ENCODE results near the gene SLC9B1. TPM values are rescaled to one million over a fixed set of nuclear protein-coding genes. Genes with fewer than 3 reads are reported as not detected.
"Not testable (repeated sequence)": the region's sequence is repeated elsewhere in the genome, so short reads cannot be mapped to it uniquely, and the experiment has no call there.

SLC9B1 gene
- total and polyA plus RNA-seq, 7 experiments from 2014 or later, result 1.4 to 7.2 (median 3.4) TPM

GRCh38 chr4:102935716-102936115 lies 83.8 kb downstream of the SLC9B1 start:
- Histone ChIP-seq H3K36me3 (ENCODE audit: control insufficient read depth in 2 of 3, insufficient read depth in 3 of 3, low read length in 3 of 3) (no peaks in the 10 kb centered on the region), H3K27ac (ENCODE audit: low read depth, low read length) (no peak overlapping the region), H3K4me3 (ENCODE audit: low read length) (no peak overlapping the region), H3K9me3 (ENCODE audit: control insufficient read depth in 2 of 3, low read length in 3 of 3) (no peaks in the 10 kb centered on the region), H3K4me1 (ENCODE audit: control insufficient read depth in 2 of 2, insufficient read depth in 2 of 2, low read length in 2 of 2) (no peaks in the 10 kb centered on the region), H3K27me3 (ENCODE audit: control insufficient read depth in 2 of 2, insufficient read depth in 2 of 2, low read length in 2 of 2) (no peaks in the 10 kb centered on the region)
- peaks cover 0 to 2% (median 0%) of the 10 kb centered on the region in 7 donors for H3K4me1 Mint-ChIP-seq
- H3K27ac Mint-ChIP-seq, result no peak overlapping the region
- no peak overlapping the region for H3K4me3 Mint-ChIP-seq
- CTCF ChIA-PET, result no interaction called here
- H3K36me3 Mint-ChIP-seq, result peaks cover 0 to 26% (median 18%) of the 10 kb centered on the region in 5 donors
- POLR2A ChIA-PET, result no interaction called here
- peaks cover 0 to 2% (median 0%) of the 10 kb centered on the region in 5 donors for H3K27me3 Mint-ChIP-seq
- ATAC-seq (no peak), DNase-seq (no peak)
- intact Hi-C loops (cut with micrococcal nuclease), result no loop called here
- H3K9me3 Mint-ChIP-seq, result peaks cover 0 to 9% (median 2%) of the 10 kb centered on the region in 11 donors

DNA sequence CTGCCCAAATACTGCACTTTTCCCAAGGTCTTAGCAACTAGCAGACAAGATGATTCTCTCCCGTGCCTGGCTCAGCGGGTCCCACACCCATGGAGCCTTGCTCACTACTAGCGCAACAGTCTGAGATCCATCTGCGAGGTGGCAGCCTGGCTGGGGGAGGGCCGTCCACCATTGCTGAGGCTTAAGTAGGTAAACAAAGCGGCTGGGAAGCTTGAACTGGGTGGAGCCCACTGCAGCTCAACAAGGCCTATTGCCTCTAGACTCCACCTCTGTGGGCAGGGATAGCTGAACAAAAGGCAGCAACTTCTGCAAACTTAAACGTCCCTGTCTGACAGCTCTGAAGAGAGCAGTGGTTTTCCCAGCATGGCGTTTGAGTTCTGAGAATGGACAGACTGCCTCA lies 99.8 kb downstream of the SLC9B1 start:
- H3K36me3 ChIP-seq (ENCODE audit: control insufficient read depth in 2 of 3, insufficient read depth in 3 of 3, low read length in 3 of 3); DNase-seq; CTCF ChIA-PET; H3K4me1 ChIP-seq (ENCODE audit: control insufficient read depth in 2 of 2, insufficient read depth in 2 of 2, low read length in 2 of 2); ATAC-seq; POLR2A ChIA-PET; intact Hi-C loops (cut with micrococcal nuclease); H3K27me3 Mint-ChIP-seq; H3K27ac ChIP-seq (ENCODE audit: low read depth, low read length); H3K27me3 ChIP-seq (ENCODE audit: control insufficient read depth in 2 of 2, insufficient read depth in 2 of 2, low read length in 2 of 2); H3K4me3 Mint-ChIP-seq; H3K27ac Mint-ChIP-seq; H3K4me3 ChIP-seq (ENCODE audit: low read length); H3K9me3 ChIP-seq (ENCODE audit: control insufficient read depth in 2 of 3, low read length in 3 of 3); H3K4me1 Mint-ChIP-seq: not testable (repeated sequence)
- Mint-ChIP-seq H3K9me3 (peaks cover 9 to 59% (median 24%) of the 10 kb centered on the region in 11 donors), H3K36me3 (peaks cover 4 to 73% (median 55%) of the 10 kb centered on the region in 5 donors)

GRCh38 chr4:102918859-102919258 lies 100.6 kb downstream of the SLC9B1 start:
- peaks cover 6 to 76% (median 63%) of the 10 kb centered on the region in 5 donors for H3K36me3 Mint-ChIP-seq
- POLR2A ChIA-PET, result no interaction called here

DNA sequence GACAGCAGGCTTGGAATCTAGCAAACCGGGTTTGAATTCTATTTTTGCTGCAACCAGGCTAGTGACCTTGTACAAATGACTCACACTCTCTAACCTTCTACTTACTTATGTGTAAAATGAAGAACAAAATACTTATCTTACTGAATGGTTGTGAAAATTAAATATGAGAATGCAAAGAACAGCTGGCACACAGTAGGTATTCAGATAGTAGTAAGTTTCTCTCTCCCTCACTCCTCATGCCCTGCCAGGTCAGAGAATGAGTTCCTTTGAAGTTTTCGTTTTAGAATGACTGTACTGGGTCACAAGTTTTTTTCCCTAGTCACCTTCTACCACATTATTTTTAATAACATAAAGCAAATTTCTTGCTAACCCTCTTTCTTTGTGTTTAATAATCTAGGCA lies 117.7 kb downstream of the SLC9B1 start:
- POLR2A ChIA-PET, result no interaction called here
- intact Hi-C loops (cut with micrococcal nuclease), result no loop called here
- ATAC-seq (no peak), DNase-seq (no peak)
- Mint-ChIP-seq H3K36me3 (peaks cover 0 to 9% (median 3%) of the 10 kb centered on the region in 5 donors), H3K27ac (no peak overlapping the region), H3K9me3 (peaks cover 0 to 3% (median 0%) of the 10 kb centered on the region in 11 donors), H3K4me1 (no peaks in the 10 kb centered on the region), H3K27me3 (no peaks in the 10 kb centered on the region), H3K4me3 (no peak overlapping the region)
- Histone ChIP-seq H3K36me3 (ENCODE audit: control insufficient read depth in 2 of 3, insufficient read depth in 3 of 3, low read length in 3 of 3) (no peaks in the 10 kb centered on the region), H3K27ac (ENCODE audit: low read depth, low read length) (no peak overlapping the region), H3K4me1 (ENCODE audit: control insufficient read depth in 2 of 2, insufficient read depth in 2 of 2, low read length in 2 of 2) (no peaks in the 10 kb centered on the region), H3K4me3 (ENCODE audit: low read length) (no peak overlapping the region), H3K9me3 (ENCODE audit: control insufficient read depth in 2 of 3, low read length in 3 of 3) (no peaks in the 10 kb centered on the region), H3K27me3 (ENCODE audit: control insufficient read depth in 2 of 2, insufficient read depth in 2 of 2, low read length in 2 of 2) (no peaks in the 10 kb centered on the region)
- CTCF ChIA-PET, result no interaction called here

More at GRCh38 chr4:102918859-102919258, 100.6 kb downstream of the SLC9B1 start:
- no peak for ATAC-seq
- intact Hi-C loops (cut with micrococcal nuclease), result no loop called here
- Mint-ChIP-seq H3K4me3 (no peak overlapping the region), H3K27ac (no peak overlapping the region), H3K9me3 (peaks cover 14 to 67% (median 29%) of the 10 kb centered on the region in 11 donors), H3K27me3 (no peaks in the 10 kb centered on the region), H3K4me1 (no peaks in the 10 kb centered on the region)
- Histone ChIP-seq H3K4me1 (ENCODE audit: control insufficient read depth in 2 of 2, insufficient read depth in 2 of 2, low read length in 2 of 2) (no peaks in the 10 kb centered on the region), H3K27me3 (ENCODE audit: control insufficient read depth in 2 of 2, insufficient read depth in 2 of 2, low read length in 2 of 2) (no peaks in the 10 kb centered on the region), H3K27ac (ENCODE audit: low read depth, low read length) (no peak overlapping the region), H3K36me3 (ENCODE audit: control insufficient read depth in 2 of 3, insufficient read depth in 3 of 3, low read length in 3 of 3) (no peaks in the 10 kb centered on the region), H3K4me3 (ENCODE audit: low read length) (no peak overlapping the region), H3K9me3 (ENCODE audit: control insufficient read depth in 2 of 3, low read length in 3 of 3) (peaks cover 0 to 8% (median 0%) of the 10 kb centered on the region in 3 experiments)
- CTCF ChIA-PET, result no interaction called here
- no peak for DNase-seq

DNA sequence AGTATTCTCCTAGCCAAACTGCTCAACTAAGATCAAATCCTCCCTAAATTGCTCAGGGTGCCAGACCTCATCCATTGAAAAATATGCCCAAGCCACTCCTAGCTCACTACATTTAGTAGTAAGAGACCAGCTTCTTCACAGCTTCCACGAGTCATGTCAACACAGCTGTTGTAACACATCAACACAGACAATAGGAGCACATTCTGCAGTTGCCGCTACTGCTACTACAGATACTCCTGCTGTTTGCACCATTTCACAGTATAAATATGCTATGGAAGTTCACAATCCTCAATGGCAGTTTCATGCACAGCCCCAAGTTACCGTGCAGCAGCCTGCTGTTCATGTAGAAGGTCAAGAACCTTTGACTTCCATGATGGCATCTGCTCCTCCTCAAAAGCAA lies 121.9 kb downstream of the SLC9B1 start:
- DNase-seq, result not testable (repeated sequence)

GRCh38 chr4:102896547-102896946 lies 123.0 kb downstream of the SLC9B1 start:
- ATAC-seq; intact Hi-C loops (cut with micrococcal nuclease): not testable (repeated sequence)

More for the DNA sequence above, 121.9 kb downstream of the SLC9B1 start:
- POLR2A ChIA-PET; H3K4me3 ChIP-seq (ENCODE audit: low read length); H3K9me3 ChIP-seq (ENCODE audit: control insufficient read depth in 2 of 3, low read length in 3 of 3); intact Hi-C loops (cut with micrococcal nuclease); H3K4me3 Mint-ChIP-seq; H3K4me1 Mint-ChIP-seq; H3K36me3 ChIP-seq (ENCODE audit: control insufficient read depth in 2 of 3, insufficient read depth in 3 of 3, low read length in 3 of 3); H3K4me1 ChIP-seq (ENCODE audit: control insufficient read depth in 2 of 2, insufficient read depth in 2 of 2, low read length in 2 of 2); H3K27ac Mint-ChIP-seq; H3K36me3 Mint-ChIP-seq; H3K9me3 Mint-ChIP-seq; H3K27me3 ChIP-seq (ENCODE audit: control insufficient read depth in 2 of 2, insufficient read depth in 2 of 2, low read length in 2 of 2); H3K27ac ChIP-seq (ENCODE audit: low read depth, low read length); CTCF ChIA-PET; ATAC-seq; H3K27me3 Mint-ChIP-seq: not testable (repeated sequence)

GRCh38 chr4:102889866-102890265 lies 129.6 kb downstream of the SLC9B1 start:
- H3K9me3 ChIP-seq (ENCODE audit: control insufficient read depth in 2 of 3, low read length in 3 of 3); H3K27me3 Mint-ChIP-seq; H3K27me3 ChIP-seq (ENCODE audit: control insufficient read depth in 2 of 2, insufficient read depth in 2 of 2, low read length in 2 of 2); H3K36me3 Mint-ChIP-seq; H3K4me1 Mint-ChIP-seq; H3K4me3 Mint-ChIP-seq; H3K36me3 ChIP-seq (ENCODE audit: control insufficient read depth in 2 of 3, insufficient read depth in 3 of 3, low read length in 3 of 3); POLR2A ChIA-PET; H3K27ac ChIP-seq (ENCODE audit: low read depth, low read length); H3K9me3 Mint-ChIP-seq; H3K4me3 ChIP-seq (ENCODE audit: low read length); ATAC-seq; H3K4me1 ChIP-seq (ENCODE audit: control insufficient read depth in 2 of 2, insufficient read depth in 2 of 2, low read length in 2 of 2); H3K27ac Mint-ChIP-seq; DNase-seq; intact Hi-C loops (cut with micrococcal nuclease); CTCF ChIA-PET: not testable (repeated sequence)

More at GRCh38 chr4:102896547-102896946, 123.0 kb downstream of the SLC9B1 start:
- POLR2A ChIA-PET; H3K36me3 ChIP-seq (ENCODE audit: control insufficient read depth in 2 of 3, insufficient read depth in 3 of 3, low read length in 3 of 3); H3K27ac Mint-ChIP-seq; H3K4me1 Mint-ChIP-seq; H3K4me3 ChIP-seq (ENCODE audit: low read length); H3K4me3 Mint-ChIP-seq; H3K27ac ChIP-seq (ENCODE audit: low read depth, low read length); H3K9me3 Mint-ChIP-seq; H3K27me3 ChIP-seq (ENCODE audit: control insufficient read depth in 2 of 2, insufficient read depth in 2 of 2, low read length in 2 of 2); DNase-seq; CTCF ChIA-PET; H3K4me1 ChIP-seq (ENCODE audit: control insufficient read depth in 2 of 2, insufficient read depth in 2 of 2, low read length in 2 of 2); H3K27me3 Mint-ChIP-seq; H3K36me3 Mint-ChIP-seq; H3K9me3 ChIP-seq (ENCODE audit: control insufficient read depth in 2 of 3, low read length in 3 of 3): not testable (repeated sequence)
